Activated CD8-positive, alpha-beta memory T cell treated with anti-CD3 and anti-CD28 coated beads, Interleukin-2, amount 50 U/mL, for 1 hour (primary cell): Measurements from ENCODE around the gene TOM1.

Experiments
- DNase-seq: peaks from one replicate; pipeline ENCODE4 v3.0.0-alpha.2; 2020; ENCODE audit errors: extremely low read depth

The TOM1 gene

GRCh38 chr22:35369996-35370395 is 70.3 kb downstream of the TOM1 start:
- no peak for DNase-seq

DNA sequence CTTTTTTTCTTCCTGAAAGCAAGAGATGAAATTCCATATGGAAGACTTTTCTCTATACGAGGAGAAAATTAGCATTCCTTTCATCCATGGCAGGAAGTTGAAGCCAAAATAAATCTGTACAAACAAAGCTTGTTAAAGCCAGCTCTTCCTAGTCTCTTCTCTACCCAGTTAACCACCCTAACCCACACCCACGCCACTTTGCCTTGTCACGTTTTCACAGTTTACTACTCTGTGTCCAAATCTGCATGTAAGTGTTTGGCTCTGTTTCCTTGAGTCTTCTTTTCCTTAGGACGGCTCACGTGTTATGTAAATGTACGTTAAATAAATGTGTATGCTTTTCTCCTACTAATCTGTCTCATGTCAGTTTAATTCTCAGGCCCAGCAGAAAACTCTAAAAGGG is 74.1 kb downstream of the TOM1 start:
- no peak for DNase-seq

DNA sequence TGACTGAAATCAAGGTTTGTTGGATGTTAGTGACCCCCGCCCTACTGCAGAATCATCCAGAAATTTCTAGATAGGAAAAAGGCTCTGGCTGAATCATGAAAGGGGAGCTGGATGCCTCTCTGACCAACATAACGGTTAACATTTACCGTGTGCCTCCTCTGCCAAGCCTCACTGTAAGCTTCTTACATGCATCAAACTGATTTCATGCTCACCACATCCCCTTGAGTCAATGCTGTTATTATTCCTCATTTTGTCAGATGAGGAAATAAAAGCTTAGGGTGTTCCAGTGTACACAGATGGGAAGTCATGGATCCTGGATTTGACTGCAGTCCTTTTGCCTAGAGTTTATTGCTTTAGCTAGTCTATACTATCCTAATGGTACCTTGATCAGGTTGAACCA is 75.3 kb downstream of the TOM1 start:
- no peak for DNase-seq

DNA sequence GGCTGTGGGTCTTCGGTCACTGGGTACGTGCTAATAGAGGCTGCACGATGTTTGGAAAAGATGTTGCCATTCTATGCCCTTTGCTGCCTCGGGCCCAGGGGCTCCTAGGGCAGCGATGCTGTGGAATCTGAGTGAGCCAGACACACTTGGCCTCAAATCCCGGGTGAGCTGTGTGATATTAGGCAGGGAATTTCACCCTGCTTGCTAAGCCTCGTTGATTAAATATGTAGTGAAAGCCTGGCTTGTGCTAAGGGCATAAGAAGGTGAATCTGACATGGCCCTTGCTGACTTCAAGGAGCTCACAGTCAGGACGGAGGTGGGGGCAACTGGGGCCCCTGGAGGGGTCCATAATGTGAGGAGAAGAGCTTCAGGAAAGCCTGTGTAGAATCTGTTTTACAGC is 75.8 kb downstream of the TOM1 start:
- no peak for DNase-seq

DNA sequence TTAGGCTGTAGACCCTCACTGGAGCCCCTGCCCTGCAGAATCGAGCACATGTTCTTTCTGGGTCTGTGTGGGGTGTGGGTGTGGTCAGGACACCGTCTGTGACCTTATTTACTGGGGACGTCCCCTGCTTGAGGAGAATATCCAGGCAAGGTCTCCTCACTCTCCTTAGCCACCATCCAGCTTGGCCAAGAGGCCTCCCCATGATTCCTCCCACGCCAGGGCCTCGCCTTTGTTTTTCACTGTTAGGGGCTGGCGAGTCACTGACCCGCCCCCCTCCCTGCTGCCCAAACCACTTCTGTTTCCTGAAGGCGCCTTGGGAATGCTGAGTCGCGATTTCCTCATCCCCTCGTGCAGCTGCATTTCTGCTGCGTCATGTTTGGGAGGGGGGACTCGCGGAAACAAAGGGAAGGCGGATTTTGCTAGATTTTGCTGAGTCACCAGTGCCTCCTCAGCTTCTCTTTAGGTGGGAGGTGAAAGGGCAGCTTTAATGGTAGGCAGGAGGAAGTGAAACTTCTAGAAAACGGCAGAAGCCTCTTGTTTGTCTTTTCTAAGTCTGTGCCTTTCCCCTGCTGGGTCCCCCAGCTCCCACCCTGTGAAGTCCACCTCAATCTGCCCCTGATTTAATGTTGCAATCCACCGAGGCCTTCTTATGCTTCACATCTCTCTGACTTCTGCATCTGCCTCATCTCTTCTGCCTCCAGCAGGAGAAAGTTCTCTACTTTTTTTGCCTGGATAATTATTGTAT is 77.2 kb downstream of the TOM1 start:
- no peak for DNase-seq

GRCh38 chr22:35377735-35378134 is 78.0 kb downstream of the TOM1 start:
- DNase-seq = no peak

DNA sequence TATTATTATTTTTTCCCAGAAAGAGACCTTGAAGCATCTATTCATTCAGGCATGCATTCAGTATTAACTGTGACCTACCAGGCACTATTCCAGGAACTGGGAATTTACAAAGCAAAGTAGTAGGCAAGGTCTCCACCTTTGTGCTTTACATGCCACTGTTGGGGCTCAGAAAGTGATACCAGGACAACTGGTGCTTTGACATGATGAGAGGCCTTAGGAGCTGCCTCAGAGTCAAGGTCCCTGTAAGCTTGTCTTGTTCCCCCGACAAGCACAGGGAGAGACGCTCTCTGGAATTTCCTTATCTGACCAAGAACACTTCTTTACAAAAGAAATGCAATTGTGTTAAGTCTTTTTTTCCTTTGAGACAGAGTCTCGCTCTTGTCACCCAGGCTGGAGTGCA is 78.9 kb downstream of the TOM1 start:
- DNase-seq = no peak

- DNase-seq = no peak
Observed at GRCh38 chr22:35379146-35379993, 79.7 kb downstream of the TOM1 start.

DNA sequence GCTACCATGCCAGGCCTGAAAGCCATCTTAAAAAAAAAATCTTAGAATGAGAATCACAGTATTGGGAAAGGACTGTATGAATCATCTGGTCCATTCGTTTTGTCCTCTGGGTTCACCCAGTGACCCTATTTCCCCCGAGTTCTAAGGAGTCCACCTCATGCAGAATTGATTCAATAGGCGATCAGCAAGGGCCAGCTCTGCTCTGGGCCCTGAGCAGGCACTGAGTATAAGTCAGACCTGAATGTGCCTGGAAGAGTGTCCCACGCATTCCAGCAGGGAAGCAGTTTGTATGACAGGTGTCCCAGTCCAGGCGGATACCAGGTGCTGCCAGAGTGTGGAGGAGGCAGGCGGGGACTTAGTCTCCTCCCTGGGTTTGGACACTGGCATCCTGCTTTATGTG is 80.3 kb downstream of the TOM1 start:
- no peak for DNase-seq

DNA sequence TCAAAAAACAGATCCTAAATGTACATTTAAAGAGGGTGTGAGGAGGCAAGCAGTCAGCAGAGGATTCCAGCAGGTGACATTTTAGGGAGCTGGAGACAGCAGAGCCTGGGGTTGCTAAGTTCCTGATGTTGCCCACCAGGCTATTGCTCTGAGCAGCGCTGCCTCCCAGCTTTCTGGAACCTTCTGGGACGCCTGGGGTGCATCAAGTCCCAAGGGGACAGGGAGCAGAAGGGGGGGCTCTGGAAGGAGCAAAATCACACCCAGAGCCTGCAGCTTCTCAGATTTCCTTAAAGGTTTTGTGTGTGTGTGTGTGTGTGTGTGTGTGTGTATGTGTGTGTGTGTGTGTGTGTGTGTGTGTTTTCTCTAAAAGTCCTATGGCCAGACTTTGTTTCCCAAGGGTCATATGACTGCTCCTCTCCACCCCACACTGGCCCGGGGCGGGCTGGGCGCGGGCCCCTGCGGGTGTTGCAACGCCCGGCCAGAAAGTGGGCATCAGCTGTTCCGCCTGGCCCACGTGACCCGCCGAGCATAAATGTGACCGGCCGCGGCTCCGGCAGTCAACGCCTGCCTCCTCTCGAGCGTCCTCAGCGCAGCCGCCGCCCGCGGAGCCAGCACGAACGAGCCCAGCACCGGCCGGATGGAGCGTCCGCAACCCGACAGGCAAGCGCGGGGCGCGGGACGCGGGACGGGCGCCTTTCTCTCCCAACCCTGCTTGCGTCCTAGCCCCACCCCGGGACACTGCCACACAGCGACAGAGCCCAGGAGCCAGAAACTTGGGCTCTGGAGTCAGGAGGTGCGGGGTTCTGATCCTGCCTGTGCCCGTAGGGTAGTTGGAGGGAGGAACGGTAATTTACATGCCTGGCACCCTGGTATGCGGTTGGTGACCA is 81.1 kb downstream of the TOM1 start, which contains the start of gene HMOX1:
Gene HMOX1, plus strand, starts transcription at position 560 of the 887 bp plus-strand sequence. Its CDS starts 78 bp downstream, at position 638.
- DNase-seq = no peak

DNA sequence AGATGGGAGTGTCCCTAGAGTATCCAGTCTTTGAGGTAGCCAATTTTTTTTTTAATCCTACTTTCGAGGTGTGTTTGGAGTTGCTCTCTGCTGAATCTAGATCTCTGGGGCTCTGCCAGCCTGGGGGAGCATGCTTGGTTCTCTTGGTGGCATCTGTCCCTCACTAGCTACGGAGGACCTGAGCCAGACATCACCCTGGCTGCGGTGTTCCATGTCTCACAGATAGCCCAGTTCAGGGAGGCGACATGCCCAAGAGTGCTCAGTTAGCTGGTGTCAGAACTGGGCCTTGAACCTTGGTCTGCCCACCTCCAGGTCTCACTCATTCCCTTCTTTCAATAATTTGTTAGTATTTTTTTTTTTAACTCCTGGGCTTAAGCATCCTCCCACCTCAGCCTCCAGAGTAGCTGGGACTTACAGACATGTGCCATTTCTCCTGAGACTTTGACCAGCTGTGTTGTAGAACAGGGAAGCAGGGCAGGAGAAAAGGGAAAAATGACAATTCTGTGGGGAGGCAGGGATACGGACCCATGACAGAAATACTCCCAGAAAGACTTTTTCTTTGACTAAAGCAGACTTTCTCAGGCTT is 81.8 kb downstream of the TOM1 start:
- DNase-seq = no peak

DNA sequence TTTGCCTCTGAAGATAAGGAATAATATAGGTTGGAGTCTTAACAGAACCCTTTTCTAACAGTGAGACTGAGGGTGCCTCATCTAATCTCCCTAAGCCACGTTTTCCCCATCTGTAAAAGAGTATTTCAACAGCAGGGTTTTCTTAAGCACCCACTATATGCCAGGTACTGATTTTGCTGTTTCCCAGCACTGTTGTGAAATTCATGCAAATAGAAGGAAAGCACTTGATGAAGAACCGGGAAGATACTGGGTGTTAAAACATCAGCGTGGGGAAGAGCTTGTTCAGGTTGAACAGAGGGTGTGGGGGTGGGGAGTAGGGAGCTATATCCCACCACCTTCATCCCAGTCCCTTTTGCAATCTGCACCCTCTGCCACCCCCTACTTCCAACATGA is 84.0 kb downstream of the TOM1 start:
- DNase-seq = no peak

DNA sequence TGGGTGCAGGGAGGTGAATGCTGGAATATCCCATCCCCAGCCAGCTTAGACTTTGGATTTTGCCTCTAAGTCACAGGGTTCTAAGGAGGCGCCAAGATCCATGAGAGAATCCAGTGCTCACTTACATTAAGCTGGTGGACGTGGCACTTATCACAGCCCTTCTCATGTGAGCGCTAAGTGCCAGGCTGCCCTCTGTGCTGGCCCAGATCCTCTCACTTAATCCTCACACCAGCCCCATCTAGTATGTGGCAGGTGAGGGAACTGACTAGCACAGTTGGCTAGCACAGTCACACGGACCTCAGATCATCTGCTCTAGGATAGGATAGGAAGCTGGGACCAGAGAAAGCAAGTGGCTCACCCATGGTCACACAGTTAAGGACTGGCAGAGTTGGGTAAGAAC is 84.8 kb downstream of the TOM1 start:
- DNase-seq = no peak

- no peak for DNase-seq
Observed at GRCh38 chr22:35384975-35385588, 85.4 kb downstream of the TOM1 start.

GRCh38 chr22:35386670-35387288 is 87.1 kb downstream of the TOM1 start:
- DNase-seq = no peak

- no peak for DNase-seq
Observed at GRCh38 chr22:35390933-35391332, 91.2 kb downstream of the TOM1 start.

DNA sequence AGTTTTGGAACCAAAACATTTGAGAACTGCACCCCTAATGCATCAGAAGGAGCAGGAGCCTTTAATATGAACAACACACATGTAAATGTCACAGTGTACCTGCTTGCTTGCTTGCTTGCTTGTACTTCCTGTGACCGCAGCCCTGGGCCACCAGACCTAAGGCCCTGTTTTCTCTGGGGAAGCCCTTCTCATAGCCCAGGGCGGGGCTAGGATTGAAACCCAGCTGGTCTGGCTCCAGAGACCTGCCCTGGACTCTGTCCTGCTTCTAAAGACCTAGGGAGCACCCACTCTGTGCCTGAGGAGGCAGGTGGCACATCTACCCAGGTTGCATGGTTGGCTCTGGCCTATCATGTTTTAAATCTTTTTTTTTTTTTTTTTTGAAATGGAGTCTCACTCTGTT is 92.7 kb downstream of the TOM1 start:
- no peak for DNase-seq

- no peak for DNase-seq
Observed at GRCh38 chr22:35393116-35394010, 93.7 kb downstream of the TOM1 start.

- DNase-seq = no peak
Observed at GRCh38 chr22:35394011-35394312, 94.3 kb downstream of the TOM1 start.
